Vagina (tissue), 2 donors: Measurements from ENCODE around the gene XRN1. TPM values are rescaled to one million over a fixed set of nuclear protein-coding genes. Genes with fewer than 3 reads are reported as not detected.

Experiments used
- DNase-seq, 2 donors: peaks; one replicate each; pipeline ENCODE4 v3.0.0-alpha.2; 2017; ENCODE audit errors: extremely low spot score in 2 of 2
- H3K27ac ChIP-seq: fragments of 200-600 bp; sonication (generic); one replicate; pipeline ENCODE4 v1.5.1; 2019
- H3K27me3 ChIP-seq: fragments of 200-600 bp; sonication (generic); one replicate; pipeline ENCODE4 v1.5.1; 2019
- H3K36me3 ChIP-seq, 2 donors: fragments of 200-600 bp; sonication (generic); one replicate each; pipeline ENCODE4 v1.5.1; 2017 to 2019
- H3K4me1 ChIP-seq: fragments of 200-600 bp; sonication (generic); one replicate; pipeline ENCODE4 v1.5.1; 2019
- H3K4me3 ChIP-seq, 2 donors: fragments of 200-600 bp; sonication (generic); 1 replicate in 1 of 2; 2 replicates in 1 of 2; pipeline ENCODE4 v1.5.1; 2016 to 2019
- H3K9me3 ChIP-seq: fragments of 200-600 bp; sonication (generic); one replicate; pipeline ENCODE4 v1.5.1; 2019
- POLR2A ChIP-seq, 2 donors: fragments of 450-650 bp; IDR thresholded peaks; one replicate each; pipeline ENCODE4 v1.6.1; 2017; ENCODE audit warnings: antibody characterized with exemption in 2 of 2, mild to moderate bottlenecking in 2 of 2, moderate library complexity in 2 of 2
- POLR2AphosphoS5 ChIP-seq, 2 donors: sonication (generic); formaldehyde crosslinking; IDR thresholded peaks; one replicate each; pipeline ENCODE4 v1.9.0; 2017; ENCODE audit warnings: antibody characterized with exemption in 2 of 2, mild to moderate bottlenecking in 2 of 2, low read depth in 1 of 2; ENCODE audit not compliant: insufficient read depth in 1 of 2
- intact Hi-C: fragments of 100-400 bp; cut with DNase I; formaldehyde crosslinking; loops from one replicate; pipeline ENCODE4 v1.15.1; 2023
- total RNA-seq: library from RNA; depleted of rRNA; stranded (reverse); fragments of >200 nt; gene quantifications from one replicate; pipeline ENCODE4 v1.2.3, GENCODE V29; 2016
- TF ChIP-seq, protein P1 (sequence below), 3 experiments: fragments of 450-650 bp in 2 of 3; fragments of 200-600 bp in 1 of 3; sonication (generic) in 1 of 3; IDR thresholded peaks; one replicate each; pipeline ENCODE4 v1.5.1; 2017 to 2019; ENCODE audit warnings: antibody characterized with exemption in 3 of 3, mild to moderate bottlenecking in 2 of 3, moderate library complexity in 2 of 3

Gene XRN1
- total RNA-seq, 1 donor from 2014 or later = 45.7 TPM

DNA sequence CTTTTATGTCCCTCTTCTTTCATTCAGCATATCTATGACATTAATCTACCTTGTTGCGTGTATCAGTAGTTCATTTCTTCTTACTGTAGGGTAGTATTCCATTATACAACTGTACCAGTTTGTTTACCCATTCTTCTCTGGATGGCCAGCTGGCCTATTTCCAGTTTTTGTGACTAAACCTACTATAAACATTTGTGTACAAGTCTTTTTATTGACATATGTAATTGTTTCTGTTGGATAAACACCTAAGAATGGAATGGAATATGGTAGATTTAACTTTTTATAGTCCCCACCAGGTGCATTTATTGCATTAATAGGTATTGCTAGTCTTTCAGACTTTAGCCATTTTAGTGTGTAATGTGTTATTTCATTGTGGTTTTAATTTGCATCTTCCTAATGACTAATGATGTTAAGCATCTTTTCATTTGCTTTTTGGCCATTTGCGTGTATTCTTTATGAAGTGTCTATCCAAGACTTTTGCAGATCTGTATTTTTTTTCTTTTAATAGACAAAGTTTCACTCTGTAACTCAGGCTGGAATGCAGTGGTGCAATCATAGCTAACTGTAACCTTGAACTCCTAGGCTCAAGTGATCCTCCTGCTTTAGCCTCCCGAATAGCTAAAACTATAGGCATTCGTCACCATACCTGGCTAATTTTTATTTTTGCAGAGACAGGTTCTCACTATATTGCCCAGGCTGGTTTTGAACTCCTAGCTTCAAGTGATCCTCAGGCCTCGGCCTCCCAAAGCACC, 41.9 kb upstream of the XRN1 start:
- DNase-seq = no peak
- Histone ChIP-seq H3K36me3 (peaks cover 0 to 59% of the 10 kb centered on the region in 2 donors), H3K4me1 (no peaks in the 10 kb centered on the region), H3K4me3 (no peak overlapping the region), H3K9me3 (no peaks in the 10 kb centered on the region), H3K27ac (no peak overlapping the region), H3K27me3 (no peaks in the 10 kb centered on the region)
- no peak for TF ChIP-seq POLR2AphosphoS5 (IDR thresholded peaks at IDR 0.05; ENCODE audit: insufficient read depth in 1 of 2, low read depth in 1 of 2)
- TF ChIP-seq POLR2A (IDR thresholded peaks at IDR 0.05) = no peak
- TF ChIP-seq, protein P1, sequence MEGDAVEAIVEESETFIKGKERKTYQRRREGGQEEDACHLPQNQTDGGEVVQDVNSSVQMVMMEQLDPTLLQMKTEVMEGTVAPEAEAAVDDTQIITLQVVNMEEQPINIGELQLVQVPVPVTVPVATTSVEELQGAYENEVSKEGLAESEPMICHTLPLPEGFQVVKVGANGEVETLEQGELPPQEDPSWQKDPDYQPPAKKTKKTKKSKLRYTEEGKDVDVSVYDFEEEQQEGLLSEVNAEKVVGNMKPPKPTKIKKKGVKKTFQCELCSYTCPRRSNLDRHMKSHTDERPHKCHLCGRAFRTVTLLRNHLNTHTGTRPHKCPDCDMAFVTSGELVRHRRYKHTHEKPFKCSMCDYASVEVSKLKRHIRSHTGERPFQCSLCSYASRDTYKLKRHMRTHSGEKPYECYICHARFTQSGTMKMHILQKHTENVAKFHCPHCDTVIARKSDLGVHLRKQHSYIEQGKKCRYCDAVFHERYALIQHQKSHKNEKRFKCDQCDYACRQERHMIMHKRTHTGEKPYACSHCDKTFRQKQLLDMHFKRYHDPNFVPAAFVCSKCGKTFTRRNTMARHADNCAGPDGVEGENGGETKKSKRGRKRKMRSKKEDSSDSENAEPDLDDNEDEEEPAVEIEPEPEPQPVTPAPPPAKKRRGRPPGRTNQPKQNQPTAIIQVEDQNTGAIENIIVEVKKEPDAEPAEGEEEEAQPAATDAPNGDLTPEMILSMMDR (IDR thresholded peaks at IDR 0.05) = no peak
- intact Hi-C loops = no loop called here

DNA sequence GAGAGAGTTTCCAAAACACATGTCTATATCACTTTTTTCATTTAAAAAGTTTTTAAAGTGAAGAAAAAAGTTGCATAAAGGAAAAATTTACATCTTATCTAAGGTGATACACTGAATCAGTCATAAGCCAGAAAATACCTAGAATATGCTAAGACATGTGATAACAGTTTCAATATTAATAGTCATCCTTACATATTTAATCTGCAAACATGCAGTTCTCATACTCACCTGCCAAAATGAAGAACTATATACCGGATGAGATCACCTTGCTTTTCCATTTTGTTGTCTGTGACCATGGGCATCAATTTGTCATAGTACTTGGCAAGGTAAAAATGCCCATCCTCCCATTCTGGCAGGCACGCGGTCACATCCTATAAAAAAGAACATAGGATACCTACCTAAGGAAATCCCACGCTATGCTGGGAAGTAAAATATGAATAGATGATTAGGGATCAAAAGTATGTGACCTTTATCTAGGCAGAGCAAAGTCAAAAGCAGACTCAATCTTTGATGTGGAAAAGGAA, 37.1 kb upstream of the XRN1 start:
- Histone ChIP-seq H3K36me3 (peaks cover 0 to 63% of the 10 kb centered on the region in 2 donors), H3K27ac (no peak overlapping the region), H3K4me3 (no peak overlapping the region), H3K27me3 (no peaks in the 10 kb centered on the region), H3K9me3 (peaks cover 15% of the 10 kb centered on the region), H3K4me1 (no peaks in the 10 kb centered on the region)
- TF ChIP-seq POLR2A (IDR thresholded peaks at IDR 0.05) (no peak), POLR2AphosphoS5 (IDR thresholded peaks at IDR 0.05; ENCODE audit: insufficient read depth in 1 of 2, low read depth in 1 of 2) (no peak)
- TF ChIP-seq, protein P1 (IDR thresholded peaks at IDR 0.05) = no peak
- DNase-seq = no peak
- intact Hi-C loops = no loop called here

DNA sequence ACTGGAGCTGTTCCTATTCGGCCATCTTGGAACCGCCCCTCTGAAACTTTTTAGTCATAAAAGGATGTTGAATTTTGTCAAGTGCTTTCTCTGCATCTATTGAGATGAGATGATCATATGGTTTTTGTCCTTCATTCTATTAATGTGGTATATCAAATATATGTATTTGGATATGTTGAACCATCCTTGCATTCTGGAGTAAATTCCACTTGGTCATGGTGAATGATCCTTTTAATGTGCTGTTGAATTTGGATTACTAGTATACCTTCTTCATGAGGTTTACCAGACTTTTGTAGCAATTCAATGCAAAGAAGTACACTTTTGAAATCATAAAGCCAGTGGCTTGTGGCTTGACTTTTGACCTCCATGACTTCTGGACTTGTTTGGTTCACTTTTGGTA, 33.4 kb upstream of the XRN1 start:
- Histone ChIP-seq H3K27ac (no peak overlapping the region), H3K4me1 (no peaks in the 10 kb centered on the region), H3K36me3 (peaks cover 0 to 44% of the 10 kb centered on the region in 2 donors), H3K4me3 (no peak overlapping the region), H3K27me3 (no peaks in the 10 kb centered on the region), H3K9me3 (peaks cover 15% of the 10 kb centered on the region)
- DNase-seq = no peak
- TF ChIP-seq, protein P1 (IDR thresholded peaks at IDR 0.05) = no peak
- TF ChIP-seq POLR2A (IDR thresholded peaks at IDR 0.05) (no peak), POLR2AphosphoS5 (IDR thresholded peaks at IDR 0.05; ENCODE audit: insufficient read depth in 1 of 2, low read depth in 1 of 2) (no peak)
- intact Hi-C loops = no loop called here

DNA sequence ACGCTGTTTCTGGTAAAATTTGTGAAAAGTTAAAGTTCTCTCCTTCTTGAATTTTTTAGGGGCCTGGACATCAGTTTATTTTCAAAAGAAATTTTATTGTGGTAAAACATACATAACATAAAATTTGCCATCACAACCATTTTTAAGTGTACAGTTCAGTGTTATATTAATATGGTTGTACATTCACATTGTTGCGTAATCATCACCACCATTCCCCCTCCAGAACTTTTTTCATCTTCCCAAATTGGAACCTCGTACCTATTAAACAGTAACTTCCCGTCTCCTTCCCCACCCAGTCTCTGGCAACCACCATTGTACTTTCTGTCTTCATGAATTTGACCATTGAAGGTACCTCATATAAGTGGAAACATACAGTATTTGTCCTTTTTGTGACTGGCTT, 23.0 kb upstream of the XRN1 start:
- Histone ChIP-seq H3K4me1 (no peaks in the 10 kb centered on the region), H3K27me3 (no peaks in the 10 kb centered on the region), H3K4me3 (no peak overlapping the region), H3K27ac (no peak overlapping the region), H3K36me3 (peaks cover 0 to 4% of the 10 kb centered on the region in 2 donors), H3K9me3 (no peaks in the 10 kb centered on the region)
- no peak for DNase-seq
- TF ChIP-seq, protein P1 (IDR thresholded peaks at IDR 0.05) = no peak
- TF ChIP-seq POLR2A (IDR thresholded peaks at IDR 0.05) (no peak), POLR2AphosphoS5 (IDR thresholded peaks at IDR 0.05; ENCODE audit: insufficient read depth in 1 of 2, low read depth in 1 of 2) (no peak)
- intact Hi-C loops = no loop called here

DNA sequence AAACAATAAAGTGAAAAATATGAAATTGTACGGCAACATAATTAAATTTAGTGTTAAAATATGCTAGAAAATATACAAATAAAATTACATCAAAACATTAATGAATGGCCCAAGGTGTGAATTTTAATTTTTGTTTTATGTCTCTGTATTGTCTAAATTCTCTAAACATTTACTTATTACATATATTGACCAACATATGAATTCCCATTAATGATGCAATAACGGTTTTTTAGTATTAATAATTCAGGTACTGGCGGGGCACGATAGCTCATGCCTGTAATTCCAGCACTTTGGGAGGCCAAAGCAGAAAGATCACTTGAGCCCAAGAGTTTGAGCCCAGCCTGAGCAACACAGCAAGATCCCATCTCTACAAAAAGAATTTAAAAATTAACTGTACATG, 20.6 kb upstream of the XRN1 start:
- Histone ChIP-seq H3K27ac (no peak overlapping the region), H3K9me3 (no peaks in the 10 kb centered on the region), H3K4me3 (no peak overlapping the region), H3K36me3 (peaks cover 0 to 8% of the 10 kb centered on the region in 2 donors), H3K4me1 (no peaks in the 10 kb centered on the region), H3K27me3 (no peaks in the 10 kb centered on the region)
- TF ChIP-seq POLR2AphosphoS5 (IDR thresholded peaks at IDR 0.05; ENCODE audit: insufficient read depth in 1 of 2, low read depth in 1 of 2) = no peak
- TF ChIP-seq POLR2A (IDR thresholded peaks at IDR 0.05) = no peak
- TF ChIP-seq, protein P1 (IDR thresholded peaks at IDR 0.05) = no peak
- DNase-seq = no peak
- intact Hi-C loops = no loop called here
